GM18873 (cell line): ENCODE measurements around the gene KRT76.

ENCODE experiments used
- ATAC-seq: cut with Tn5 transposase; IDR thresholded peaks from one replicate; pipeline ENCODE4 v1.9.1; 2021; ENCODE audit warnings: mild to moderate bottlenecking, moderate library complexity, moderate number of reproducible peaks; ENCODE audit not compliant: unreplicated experiment, low FRiP score

KRT76 gene

DNA sequence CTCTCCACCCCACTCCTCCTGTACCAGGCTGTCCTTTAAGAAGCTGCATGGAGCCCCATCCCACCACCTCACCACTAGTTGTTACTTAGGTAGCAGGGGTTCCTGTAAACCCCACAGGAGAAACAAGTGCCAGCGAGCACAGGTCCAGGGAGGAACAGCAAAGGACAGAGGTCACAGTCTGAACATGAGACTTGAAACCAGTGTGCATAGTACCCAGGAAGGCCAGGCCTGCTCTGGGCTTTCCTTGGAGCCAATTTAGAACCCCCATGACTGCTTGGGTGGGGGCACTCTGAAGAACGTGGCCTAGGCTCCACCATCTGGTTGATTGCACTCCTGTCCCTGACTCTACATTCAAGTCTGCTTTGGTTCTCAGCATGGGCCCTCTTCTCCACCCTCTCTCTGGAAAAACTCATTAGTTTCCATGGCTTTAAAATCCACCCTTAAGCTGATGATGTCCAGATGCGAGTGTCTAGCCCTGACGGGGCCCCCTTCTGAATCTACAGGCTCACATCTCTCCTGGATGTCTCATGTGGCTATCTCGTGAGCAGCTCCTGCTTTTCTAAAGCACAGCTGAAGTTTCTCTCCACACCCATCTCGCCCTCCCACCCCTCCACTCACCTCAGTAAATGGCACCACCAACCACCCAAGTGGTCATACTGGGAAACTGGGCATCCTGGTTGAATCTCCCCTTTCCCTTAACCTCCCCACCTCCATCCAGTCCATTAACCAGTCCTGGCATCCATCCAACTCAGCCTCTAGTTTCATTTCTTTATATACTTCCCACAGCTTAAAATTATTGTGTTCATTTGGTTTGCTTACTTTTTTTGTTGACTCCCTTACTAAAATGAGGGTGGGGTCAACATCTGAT is 10.4 kb upstream of the KRT76 start:
- ATAC-seq = no peak

GRCh38 chr12:52784909-52785308 is 7.8 kb upstream of the KRT76 start:
- no peak for ATAC-seq

DNA sequence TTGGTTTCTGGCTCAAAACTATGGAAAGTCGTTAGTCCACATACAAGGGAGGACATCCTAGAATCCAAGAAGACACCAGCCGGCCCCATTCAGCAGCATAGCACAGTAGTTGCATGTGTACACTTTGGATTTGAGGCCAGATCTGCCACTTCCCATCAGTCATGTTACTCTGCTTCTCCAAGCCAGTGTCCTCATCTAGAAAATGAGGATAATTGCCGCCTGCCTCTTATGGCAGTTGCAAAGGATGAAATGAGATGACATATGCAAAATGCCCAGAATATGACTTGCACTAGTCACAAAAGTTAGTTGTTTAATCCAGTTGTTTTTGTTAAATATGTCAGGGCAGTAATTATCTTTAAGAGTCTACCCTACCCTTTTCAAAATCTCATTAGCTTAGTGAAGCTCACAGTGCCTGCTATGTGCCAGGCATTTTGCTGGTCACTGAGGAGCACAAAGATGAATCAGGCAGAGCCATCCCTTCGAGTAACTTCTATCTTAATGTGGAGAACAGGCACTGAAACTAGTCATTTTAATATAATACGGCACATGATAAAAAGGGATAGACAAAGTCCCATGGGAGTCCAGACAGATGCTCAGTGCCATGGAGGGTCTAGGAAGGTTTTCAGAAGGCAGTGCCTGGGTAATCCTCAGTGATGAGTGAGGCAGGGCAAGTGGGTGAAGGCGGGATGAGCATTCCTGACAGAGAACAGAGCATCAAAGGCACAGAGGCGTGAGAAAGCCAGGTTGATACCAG is 6.6 kb upstream of the KRT76 start:
- no peak for ATAC-seq

DNA sequence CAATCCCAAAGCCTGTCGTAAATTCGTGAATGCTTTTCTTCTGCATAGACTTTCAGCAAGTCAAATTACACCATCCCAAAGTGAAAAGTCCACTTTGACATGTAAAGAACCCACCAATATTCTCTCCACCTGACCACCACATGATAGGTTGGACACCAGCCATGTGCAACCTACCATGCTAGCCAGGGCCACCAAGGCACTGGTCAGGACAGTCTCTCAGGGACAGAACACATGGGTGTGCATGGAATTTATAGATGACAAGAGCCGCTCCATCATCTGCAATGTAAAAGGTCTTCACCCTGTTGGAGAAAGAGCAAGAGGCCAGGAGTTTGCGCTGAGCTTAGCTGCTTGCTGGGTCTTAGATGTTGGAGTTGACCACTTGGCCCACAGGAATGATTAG is 5.4 kb upstream of the KRT76 start:
- ATAC-seq = no peak

DNA sequence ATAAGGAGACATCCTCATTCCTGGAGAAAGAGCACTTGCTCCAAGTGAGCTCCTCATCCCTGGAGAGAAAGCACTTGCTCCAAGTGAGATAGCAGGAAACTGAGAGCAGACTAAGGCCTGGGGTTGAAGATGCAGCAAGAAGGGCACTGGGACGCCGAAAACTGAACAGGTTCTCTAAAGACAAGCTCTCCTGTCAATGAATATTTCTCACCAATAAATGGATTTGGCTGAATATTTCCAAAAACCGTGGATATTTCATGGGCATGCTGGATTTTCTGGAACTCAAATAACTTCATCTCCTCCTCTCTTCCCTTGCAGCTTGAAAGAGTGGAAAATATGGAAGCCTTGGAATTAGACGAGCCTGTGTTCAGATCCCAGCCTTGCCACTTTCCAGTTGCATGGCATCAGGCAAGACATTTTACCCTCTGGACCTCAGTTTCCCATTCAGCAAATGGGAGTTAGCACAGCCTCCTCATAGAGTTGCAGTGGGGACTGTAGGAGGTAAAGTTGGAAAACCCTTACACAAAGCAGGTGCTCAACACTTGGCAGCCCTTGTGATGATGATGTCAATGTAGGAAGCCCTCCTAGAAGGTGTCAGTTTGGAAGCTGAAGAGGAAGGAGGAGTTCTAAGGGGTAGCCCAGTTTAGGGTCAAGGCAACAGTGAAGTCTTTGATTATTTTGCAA is 4.4 kb upstream of the KRT76 start:
- no peak for ATAC-seq

GRCh38 chr12:52779914-52780313 is 2.8 kb upstream of the KRT76 start:
- no peak for ATAC-seq

- no peak for ATAC-seq
Observed at GRCh38 chr12:52778833-52779232, 1.7 kb upstream of the KRT76 start.

DNA sequence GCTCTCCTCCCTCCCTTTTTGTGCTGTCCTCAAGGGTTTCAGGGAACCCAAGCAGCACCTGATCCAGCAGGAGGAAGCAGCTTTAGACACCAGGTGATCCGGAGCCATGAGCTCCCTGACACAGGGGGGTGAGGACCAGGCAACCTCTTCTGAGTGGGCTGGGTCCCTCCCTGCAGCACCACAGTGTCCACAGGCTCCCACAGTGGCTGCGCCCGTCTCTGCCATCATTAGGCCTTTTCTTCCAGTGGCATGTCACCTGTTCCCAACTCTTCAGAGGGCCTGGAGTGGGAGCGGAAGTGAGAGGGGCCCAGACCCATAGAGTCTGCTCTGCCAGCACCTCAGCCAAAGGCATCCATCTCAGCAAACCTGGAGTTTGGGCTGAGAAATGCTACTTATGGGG is 421 bp upstream of the KRT76 start:
- no peak for ATAC-seq

DNA sequence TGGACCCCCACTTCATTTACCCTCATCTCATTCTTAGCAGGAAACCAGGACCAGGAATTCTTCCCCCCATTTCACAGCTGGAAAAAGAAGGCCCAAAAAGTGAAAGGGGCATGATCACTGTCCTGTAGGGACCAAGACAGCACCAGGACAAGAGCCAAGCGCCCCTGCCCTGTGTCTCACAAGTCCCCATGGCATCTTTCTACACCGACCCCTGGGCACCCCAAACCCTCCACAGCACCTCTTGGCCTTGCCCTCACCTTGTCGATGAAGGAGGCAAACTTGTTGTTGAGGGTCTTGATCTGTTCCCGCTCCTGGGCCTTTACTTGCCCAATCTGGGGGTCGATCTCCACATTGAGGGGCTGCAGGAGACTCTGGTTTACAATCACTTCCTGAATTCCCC is 710 bp downstream of the KRT76 start:
- ATAC-seq = no peak

- ATAC-seq = no peak
Observed at GRCh38 chr12:52774629-52775250, 2.4 kb downstream of the KRT76 start.

DNA sequence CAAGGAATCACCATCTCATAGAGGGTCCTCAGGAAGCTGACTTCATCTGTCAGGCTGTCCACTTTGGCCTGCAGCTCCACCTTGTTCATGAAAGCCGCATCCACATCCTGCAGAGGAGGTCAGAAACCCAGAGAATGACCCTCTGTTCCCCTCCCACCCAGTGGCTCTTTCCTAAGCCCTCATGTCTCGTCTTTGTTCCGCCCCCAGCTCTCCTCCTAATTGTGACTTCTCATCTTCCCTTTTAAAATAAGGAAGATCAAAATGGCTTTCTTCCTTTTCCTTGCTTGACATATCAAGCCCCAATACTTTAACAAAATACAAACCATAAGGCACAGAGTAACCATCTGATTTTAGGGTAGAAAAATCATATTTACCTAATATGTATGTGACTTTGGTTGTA is 4.4 kb downstream of the KRT76 start:
- no peak for ATAC-seq

GRCh38 chr12:52772188-52772587 is 5.0 kb downstream of the KRT76 start:
- no peak for ATAC-seq

- no peak for ATAC-seq
Observed at GRCh38 chr12:52771505-52771904, 5.6 kb downstream of the KRT76 start.

DNA sequence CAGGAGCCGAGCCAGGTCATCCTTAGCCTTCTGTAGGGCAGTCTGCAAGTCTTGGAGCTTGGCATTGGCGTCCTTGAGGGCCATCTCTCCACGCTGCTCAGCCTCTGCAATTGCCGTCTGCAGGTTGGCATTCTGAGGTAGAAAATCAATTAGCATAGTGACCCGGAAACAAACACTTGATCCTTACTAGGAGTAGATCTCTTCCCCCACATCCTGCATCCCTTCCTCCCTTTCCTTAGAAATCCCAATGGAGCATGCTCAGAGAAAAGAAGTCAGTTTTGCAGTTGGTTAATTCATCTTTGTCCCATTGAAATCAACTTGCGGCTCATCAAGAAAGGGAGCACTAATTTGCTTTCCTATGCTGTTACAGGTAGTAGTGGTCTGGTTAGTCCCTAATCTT is 6.1 kb downstream of the KRT76 start:
- no peak for ATAC-seq

- ATAC-seq = no peak
Observed at GRCh38 chr12:52769946-52770345, 7.2 kb downstream of the KRT76 start.

- no peak for ATAC-seq
Observed at GRCh38 chr12:52769354-52769753, 7.8 kb downstream of the KRT76 start.

DNA sequence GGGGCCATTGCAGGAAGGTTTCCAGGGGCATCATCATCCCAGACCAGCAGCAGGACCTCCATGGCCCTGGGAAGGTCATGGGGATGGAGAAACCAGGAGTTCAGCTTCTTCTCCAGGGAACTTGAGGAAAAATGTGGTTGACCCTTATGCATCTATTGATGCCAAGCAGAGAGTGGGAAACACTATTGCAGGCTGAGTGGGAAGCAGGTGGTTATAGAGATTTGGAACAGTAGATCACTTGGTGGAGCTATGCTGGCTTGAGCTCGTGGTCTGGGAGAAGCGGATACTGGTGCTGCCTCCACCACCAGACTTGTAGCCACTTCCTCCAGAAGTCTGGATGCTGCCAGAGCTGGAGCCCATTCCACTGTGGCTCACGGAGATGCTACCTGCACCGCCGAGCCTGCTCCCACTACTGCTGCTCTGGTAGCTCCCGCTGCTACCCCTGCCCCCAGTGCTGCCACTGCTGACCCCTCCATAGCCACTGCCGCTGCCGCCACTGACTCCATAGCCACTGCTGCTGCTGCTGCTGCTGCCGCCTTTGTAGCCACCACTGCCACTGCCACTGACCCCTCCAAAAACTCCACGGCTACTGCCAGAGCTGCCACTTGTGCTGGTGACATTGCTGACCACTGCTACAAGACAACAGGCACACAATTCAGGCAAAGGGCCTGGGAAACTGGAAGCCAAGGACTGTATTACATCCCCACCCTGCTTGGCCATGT is 8.5 kb downstream of the KRT76 start:
- ATAC-seq = no peak

DNA sequence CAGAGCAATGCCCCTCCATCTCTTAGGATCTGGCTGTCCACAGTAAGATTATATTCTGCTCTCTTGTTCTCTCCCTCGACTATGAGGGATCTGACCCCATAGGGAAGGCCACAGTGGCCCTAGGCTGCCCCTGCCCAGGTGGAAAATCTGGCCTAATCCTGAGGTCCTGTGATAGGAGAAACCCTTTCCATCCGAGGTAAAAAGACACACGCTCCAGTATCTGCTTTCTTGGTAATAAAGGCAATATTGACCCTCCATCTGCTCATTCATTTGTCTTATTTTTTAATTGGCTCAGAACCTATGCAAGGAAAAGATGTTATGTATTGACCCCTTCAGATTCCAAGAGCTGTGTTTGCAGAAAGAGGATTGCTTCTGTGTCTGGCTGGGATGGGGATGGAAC is 9.7 kb downstream of the KRT76 start:
- ATAC-seq = no peak

- no peak for ATAC-seq
Observed at GRCh38 chr12:52767020-52767379, 10.1 kb downstream of the KRT76 start.

- no peak for ATAC-seq
Observed at GRCh38 chr12:52766351-52767019, 10.7 kb downstream of the KRT76 start.
